HG03095 (cell line): ENCODE measurements around the gene SLC16A10.

Experiments used
- ATAC-seq: cut with Tn5 transposase; IDR thresholded peaks from one replicate; pipeline ENCODE4 v1.9.1; 2021; ENCODE audit warnings: moderate library complexity; ENCODE audit not compliant: unreplicated experiment

The SLC16A10 gene

DNA sequence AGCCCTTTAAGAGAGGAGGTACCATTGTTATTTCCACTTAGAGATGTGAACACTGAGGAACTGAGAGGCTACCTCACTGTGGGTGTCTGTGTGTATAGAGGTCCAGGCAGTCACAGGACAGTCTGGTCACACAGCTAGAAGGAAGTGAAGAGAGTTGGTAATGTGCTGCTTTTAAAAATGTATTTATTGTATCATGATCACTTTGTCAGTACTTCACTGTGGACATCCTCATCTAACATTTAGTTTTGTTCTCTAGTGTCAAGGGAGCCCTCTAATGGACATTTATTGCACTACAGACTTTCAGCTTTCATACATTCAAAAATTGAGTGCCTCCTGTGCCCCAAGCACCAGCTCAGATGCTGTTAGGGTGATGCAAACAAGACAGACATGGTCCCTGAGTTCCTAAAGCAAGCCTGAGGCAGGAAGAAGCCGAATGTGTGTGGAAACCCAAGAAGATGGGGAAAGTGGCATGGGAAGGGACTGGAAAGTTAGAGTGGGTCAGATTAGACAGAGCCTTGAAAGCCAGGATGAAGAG lies 123.0 kb downstream of the SLC16A10 start:
- no peak for ATAC-seq

DNA sequence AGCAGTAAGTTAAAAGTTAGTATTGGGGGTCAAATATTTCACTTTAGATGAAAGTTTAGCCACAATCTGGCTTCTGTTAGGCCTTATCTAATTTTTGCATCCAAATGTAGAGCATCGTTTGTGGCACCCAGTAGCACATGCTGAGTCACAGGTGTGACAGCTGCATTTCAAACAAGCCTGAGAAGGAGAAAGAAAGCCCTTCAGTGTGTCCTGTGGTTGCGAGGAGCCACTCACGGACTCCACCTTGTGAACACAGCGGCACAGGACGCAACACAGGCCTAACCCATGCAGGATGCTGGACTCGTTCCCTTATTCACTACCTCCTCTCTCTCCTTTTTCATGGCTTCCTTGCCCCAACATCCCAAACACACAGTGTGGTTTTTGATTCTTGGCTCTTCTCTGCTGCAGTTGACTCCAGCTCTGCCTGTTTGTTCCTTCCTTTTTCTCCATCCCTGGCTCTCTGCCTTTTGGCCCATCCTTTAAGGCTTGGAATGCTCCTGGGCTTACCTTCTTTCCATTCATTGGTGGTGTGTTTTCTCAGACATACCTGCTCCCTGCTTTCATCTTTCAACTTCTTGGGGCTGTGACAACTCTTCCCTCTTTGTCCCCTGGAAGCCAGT lies 124.2 kb downstream of the SLC16A10 start:
- ATAC-seq: no peak

DNA sequence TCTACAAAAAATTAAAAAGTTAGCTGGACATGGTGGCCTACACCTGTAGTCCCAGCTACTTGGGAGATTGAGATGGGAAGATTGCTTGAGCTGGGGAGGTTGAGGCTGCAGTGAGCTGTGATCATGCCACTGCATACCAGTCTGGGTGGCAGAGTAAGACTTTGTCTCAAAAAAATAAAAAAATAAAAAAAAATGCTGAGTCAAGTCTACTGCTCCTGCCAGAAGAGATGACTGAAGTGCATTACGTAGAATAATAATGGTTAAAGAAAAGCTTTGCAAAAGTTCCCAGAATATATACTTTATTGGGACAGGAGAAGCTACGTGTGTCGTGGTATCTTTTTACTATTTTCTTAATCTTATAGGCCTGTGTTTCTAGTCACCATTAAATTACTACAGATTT lies 125.3 kb downstream of the SLC16A10 start:
- no peak for ATAC-seq

DNA sequence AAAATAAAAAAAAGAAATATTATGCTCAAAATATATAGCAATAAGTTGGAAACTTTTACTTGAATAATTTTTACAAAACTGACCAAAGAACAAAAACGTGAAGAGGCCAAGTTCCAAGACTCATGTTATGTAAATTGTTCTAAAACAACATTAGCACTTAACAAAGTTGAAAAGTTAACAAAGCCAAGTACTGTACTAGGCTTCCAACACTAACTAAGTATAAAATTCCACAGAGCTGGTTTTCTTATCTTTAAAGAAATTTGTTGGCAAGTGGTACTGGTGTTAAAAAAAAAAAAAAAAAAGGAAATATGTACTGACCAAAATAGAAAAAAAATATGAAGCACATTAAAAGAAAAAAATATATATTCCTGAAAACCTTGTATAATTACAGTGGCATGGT lies 127.8 kb downstream of the SLC16A10 start:
- ATAC-seq: no peak

DNA sequence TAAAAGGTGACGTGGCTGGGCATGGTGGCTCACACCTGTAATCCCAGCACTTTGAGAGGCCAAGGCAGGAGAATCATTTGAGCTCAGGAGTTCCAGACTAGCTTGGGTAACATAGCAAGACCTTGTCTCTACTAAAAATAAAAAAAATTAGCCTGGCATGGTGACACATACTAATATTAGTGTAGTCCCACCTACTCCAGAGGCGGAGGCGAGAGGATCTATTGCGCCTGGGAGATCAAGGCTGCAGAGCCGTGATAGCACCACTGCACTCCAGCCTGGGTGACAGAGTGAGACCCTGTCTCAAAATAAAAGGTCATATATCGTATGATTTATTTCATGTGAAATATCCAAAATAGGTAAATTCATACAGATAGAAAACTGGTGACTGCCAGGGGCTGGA lies 132.5 kb downstream of the SLC16A10 start:
- ATAC-seq: no peak

DNA sequence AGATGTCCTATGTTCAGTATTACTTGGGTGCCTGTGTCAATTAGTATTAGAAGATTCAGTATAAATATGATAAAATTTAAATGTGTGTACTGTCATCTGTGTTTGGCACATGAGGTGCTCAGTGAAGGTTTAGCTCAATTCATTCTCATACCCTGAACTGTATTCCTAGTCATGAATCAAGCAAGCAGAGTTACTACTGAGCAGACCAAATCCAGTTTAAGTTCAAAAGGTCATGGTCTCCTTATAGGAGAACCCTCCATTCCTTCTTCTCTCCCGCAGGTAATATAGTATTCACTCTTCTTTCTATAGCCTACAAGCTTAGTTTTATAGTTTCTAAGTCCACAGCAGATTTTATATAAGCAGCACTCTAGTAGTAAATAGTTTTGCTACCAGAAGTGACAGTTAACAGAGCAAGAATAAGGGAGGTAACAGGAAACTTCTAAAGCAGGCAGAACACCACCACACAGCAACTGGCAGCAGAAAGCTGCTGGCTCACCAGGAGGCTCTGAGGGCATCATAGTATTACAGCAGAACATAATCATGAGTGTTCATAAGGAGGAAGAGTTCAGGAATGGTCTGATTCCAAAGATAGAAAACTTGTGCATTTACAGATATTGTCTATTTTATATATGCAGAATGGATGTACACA lies 133.2 kb downstream of the SLC16A10 start:
- ATAC-seq: no peak

DNA sequence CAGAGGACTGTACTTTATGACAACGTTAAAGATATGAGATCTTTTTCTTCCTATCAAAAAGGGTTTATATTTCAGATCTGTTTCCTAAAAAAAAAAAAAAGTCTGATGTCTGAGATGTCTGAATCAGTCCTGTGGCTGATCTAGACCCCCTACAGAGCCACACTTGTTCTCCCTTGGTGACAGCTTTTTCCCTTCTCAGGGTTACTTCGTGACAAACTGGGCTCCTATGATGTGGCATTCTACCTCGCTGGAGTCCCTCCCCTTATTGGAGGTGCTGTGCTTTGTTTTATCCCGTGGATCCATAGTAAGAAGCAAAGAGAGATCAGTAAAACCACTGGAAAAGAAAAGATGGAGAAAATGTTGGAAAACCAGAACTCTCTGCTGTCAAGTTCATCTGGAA lies 134.5 kb downstream of the SLC16A10 start:
- no peak for ATAC-seq

DNA sequence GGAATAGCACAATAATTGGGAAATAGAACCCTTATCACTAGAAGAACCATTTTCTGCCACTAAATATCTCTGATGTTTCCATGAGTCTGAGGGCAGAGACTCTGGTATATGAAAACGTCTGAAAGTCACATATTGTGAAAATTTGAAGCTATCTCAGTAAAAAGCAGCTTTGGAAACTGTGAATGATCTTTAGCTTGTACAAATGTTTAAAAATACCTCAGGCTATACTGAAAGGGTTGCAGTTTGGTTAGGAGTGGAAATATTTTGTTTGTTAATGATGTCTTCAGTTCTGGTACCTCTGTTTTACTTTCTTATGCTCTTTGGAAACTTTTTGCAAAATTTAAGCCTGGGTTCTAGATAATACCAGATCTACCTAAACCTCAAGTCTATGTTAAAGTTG lies 135.0 kb downstream of the SLC16A10 start:
- no peak for ATAC-seq

DNA sequence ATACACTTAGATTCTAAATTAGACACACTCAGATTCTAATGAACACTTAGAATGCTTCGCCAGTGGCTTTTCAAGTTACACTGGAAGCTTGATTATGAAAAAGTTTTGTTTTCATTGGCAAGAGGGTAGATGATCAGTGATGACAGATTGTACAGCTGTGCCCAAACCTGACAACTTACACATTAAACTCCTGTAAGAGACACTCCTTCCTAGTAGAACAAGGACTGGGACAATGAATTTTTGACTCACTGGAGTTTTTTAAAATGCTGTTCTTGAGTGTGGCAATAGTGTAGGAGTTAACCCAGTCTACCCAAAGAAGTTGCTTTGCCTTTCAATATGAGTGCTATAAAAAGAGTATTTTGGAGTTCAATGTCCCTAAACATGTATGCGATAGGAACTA lies 140.8 kb downstream of the SLC16A10 start:
- no peak for ATAC-seq

DNA sequence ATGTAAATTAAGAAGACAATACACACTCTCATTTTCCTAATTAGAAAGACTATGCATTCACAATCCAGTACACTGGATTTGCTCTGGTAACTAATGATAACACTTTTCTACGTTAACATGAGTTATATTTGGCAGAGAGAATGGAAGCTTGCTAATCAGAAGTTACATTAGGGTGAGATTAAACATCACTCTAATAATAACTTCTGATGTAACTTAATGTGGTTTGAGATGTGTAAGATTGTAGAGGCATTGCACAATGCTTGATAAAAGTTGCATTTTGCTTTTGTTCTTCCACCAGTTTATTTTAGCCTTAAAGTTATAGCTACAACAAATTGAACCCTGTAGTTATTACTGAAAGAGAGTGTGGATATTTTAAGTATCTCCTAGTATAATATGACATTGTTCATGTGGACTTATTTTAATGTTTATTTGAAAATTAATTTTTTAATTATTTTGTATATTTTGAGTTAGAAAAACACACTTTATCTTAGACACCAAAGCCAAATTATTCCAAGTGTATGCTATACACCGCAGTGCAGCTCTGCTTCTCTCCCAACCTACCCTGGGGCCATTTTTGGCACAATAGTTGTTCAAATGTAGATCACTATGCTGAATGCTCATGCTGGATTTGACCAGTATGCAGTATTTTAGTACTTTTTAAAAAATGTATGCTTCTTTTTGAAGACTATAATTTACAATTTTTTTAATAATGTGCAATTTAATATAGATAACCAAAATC lies 143.2 kb downstream of the SLC16A10 start:
- no peak for ATAC-seq

DNA sequence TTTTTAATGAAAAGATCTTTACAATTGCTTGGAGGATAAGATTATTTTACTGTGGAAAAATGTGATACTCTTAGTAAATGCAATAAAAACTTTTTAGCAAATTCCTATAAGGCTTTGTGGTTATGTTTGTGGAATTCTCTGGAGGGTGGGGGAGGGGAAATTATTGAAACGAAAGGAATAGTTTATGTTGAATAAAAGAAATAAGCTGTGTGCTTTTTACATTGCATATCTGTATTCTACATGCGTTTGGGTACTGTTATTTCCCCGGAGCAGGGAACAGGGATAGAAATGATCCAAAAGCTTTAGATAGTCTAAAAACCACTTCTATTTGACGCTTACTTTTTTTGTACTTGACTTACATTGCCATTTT lies 143.8 kb downstream of the SLC16A10 start:
- ATAC-seq: no peak

DNA sequence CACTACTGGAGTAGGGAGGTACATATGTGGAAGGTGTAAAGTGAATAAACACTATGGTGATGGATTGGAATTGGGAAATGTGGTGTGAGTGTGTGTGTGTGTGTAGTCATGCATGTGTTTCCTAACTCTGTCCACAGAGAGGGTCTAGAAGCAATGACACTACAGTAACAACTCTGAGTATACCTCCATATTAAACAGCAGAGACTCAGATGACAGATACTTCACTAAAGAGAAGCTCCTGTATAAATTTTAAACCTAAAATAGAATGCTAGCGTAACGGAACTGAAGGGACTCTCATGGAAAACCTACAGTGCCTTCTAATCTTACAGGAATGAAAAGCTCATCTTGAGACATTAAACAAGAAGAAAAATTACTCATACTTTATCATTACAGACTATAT lies 150.5 kb downstream of the SLC16A10 start:
- no peak for ATAC-seq

DNA sequence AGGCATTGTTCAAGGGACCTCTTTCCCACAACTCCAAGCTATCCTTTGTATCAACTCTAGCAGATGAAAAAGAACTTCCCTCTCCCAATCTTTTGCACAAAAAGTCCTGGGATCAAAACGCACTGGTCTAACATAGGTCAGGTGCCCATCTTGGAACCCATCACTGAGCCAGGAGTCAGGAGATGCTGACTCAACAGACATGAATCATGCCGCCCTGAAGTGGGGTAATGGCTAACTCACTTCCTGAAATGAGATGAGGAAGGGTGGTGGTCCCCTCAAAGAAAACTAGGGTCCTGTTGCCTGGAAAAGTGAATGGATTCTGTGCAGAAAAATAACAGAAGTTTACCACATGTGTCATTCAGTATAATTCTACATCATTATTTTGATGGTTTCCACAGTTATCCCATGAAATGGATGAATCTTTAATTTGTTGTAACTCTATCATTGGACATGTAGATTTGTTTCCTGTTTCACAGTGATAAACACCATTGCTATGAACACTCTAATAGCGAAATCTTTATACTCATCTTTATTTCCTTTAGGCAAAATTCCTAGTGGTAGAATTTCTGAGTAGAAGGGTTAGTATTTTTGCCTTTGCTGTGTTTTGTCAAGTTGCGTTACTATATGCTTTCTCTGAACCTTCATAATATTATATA lies 151.3 kb downstream of the SLC16A10 start:
- no peak for ATAC-seq

DNA sequence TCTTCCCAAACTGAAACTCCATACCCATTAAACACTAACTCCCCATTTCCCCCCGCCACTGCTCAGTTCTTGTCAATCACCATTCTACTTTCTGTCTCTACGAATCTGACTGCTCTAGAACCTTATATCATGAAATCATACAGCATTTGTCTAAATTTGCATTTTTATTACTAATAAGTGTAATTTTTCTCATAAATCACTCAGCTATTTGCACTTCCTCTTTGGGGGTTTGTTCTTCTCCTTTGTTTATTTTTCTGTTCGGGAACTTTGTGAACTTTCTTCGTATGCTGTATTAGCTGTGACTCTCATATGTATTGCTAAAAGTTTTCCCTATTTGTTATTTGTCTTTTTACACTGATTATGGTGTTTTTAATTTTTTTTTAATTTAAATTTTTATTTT lies 152.2 kb downstream of the SLC16A10 start:
- ATAC-seq: no peak

DNA sequence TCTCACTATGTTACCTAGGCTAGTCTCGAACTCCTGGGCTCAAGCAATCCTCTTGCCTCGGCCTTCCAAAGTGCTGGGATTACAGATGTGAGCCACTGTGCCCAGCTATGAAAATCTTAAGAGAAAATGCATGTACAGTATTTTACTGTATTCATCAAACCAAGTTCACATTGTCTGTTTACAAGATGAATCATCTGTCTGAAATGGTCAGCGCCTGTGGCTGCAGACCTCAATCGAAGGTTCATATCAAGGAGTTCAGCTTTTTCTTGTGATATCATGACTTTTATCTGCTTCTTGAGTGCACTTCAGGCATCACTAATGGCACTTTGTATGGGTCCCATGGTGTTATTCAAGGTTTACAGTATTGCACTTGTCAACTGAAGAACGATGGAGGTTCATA lies 155.1 kb downstream of the SLC16A10 start:
- ATAC-seq: no peak

DNA sequence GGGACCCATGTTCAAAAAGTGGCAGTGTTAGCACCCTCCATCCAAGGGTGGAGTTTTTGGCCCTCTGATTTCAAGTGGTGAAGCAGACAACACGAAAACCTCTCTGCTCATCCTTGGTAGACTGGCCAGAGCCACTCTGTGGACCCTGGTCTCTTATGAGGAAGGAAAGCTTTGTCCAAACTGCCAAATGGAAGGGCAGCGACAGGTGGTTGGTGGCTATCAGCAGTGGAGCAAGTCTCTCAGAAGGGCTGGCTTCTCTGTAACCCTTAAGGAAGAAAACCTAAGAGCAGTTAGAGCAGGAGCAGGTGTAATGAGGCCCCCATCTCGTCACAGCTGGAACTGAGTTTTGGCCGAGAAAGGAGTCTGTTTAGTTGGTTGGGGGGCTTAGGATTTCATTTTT lies 155.8 kb downstream of the SLC16A10 start:
- ATAC-seq: no peak

DNA sequence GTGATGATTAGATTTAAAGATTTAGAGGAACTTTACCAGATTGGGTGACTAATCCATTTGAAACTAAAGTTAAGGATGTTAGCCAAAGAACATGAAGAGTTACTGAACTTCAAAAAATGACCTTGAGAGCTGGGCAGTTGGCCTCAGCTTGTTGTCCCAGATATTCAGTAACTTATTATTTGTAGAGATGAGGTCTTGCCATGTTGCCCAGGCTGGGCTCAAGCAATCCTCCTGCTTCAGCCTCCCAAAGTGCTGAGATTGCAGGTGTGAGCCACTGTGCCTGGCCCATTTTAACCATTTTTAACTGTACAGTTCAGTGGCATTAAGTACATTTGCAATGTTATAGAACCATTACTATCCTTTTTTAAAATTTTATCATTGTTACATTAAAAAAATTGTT lies 161.5 kb downstream of the SLC16A10 start:
- no peak for ATAC-seq

DNA sequence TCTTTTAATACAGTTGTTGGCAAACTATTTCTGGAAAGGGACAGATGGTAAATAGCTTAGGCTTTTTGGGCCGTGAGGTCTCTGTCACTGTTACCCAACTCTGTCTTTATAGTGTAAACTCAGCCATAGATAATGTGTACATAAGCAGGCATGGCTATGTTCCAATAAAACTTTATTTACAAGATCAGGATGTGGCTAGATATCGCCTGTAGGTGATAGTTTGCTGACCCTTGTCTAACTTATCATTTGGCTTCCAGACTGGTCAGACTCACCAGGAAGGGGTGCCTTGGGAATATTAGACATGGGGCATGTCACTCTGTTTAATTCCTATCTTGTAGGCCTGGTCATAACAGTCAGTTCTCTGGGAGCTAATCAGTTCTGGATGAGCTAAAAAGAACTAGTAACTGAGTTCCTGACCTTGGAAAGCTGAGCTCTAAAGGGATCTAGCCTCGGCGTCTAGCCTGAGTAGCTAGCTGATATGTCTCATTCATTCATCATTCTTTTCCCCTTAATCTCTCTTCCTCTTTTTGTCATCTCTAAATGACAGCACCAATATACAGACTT lies 163.6 kb downstream of the SLC16A10 start:
- no peak for ATAC-seq

DNA sequence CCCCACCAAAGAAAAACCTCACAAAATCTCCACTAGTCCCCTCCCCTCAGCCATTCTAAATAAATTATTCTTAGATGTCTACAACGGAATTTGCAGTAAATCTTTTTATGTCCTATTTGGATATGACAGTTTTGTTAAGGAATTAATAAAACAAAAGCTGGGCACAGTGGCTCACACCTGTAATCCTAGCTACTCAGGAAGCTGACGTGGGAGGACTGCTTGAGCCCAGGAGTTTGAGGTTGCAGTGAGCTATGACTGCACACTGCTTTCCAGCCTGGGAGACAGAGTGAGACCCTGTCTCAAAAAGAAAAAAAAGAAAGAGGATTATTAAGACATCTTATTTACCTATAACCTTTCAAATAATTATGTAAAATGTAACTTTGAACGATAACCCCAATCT lies 165.4 kb downstream of the SLC16A10 start:
- no peak for ATAC-seq

DNA sequence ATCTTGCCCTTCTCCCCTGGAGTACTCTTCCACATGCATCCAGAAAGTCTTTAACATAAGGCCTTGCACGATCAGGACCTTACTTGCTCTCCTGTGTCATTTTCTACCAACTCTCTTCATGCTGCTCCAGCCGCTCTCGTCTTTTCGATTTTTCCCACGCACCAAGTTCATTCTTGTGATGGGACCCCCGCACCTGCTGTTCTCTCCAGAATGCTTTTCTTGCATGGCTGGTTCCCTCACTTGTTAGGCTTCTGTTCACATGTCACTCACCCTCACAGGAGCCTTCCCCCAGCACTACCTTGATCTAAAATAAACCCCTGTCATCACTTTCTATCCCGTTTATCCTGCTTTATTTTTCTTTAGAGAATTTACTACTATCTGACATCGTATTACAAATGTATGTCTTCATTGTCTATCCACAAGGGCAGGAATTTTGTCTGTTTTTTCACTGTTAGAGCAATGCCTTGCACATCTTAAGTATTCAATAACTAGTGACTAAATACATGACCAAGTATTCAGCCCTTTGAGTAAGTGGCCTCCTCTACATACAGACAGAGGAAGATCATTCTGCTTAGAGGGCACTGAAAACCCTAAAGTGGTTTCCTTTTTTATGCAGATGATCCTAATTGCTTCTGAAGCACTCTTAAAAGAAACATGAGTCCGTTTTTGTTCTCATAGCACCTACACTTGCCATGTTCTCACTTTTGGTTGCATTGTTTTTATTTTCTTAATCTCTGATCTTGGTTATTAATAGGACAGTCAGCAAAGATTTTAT lies 166.9 kb downstream of the SLC16A10 start:
- ATAC-seq: no peak

DNA sequence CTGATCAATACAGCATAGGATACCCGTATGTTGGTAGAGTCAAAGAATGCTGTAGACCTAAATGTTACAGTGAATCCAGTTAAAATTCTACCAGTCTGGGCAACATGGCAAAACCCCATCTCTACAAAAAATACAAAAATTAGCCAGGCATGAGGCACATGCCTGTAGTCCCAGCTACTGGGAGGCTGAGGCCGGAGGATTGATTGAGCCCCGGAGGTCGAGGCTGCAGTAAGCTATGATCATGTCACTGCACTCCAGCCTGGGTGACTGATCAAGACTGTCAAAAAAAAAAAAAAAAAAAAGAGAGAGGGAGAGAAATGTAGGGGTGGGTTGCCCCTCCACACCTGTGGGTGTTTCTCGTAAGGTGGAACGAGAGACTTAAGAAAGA lies 167.5 kb downstream of the SLC16A10 start:
- no peak for ATAC-seq
